DND-41 (cell line): ENCODE measurements around the gene NAP1L4.

Source experiments
- EZH2 ChIP-seq: IDR thresholded peaks from 3 replicates; pipeline ENCODE4 v1.6.1; 2012; ENCODE audit warnings: borderline replicate concordance, low read depth, mild to moderate bottlenecking, moderate library complexity, low read length, inconsistent platforms; ENCODE audit not compliant: severe bottlenecking
- TF ChIP-seq, protein P1 (sequence below): IDR thresholded peaks from 2 replicates; pipeline ENCODE4 v1.5.1; 2012; ENCODE audit warnings: borderline replicate concordance, low read length, moderate library complexity, mild to moderate bottlenecking; ENCODE audit not compliant: poor library complexity, severe bottlenecking; ENCODE audit errors: extremely low read depth

DNA sequence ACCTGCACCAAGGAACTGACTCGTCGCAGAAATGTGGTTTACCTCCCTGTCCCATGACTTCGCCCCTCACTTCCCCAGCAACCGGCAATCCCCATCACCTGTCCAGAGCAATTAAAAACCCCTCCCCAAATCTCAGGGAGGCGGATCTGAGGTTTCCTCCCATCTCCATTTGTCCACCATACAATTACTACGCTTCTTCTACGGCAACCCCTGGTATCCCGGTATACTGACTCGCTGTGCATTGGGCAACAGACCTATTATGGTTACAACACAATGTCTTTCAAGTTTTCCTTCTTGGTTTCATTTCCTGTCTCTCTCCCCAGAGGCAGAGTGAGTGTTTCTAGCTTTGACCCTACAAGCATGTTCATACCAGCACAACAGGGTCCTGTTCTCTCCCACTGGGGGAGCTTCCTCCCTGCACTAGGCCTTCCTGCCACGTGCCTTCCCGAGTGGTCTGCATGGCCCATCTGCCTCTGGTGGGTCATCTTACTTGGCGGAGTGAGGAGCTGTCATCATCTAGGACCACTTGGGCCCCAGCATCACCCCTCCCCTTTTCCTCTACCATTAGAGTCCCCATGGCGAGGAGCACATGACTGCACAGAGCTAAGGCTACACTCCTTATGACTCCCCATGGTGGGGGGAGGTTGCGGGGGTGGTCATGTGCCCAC lies 30.3 kb upstream of the NAP1L4 start:
- TF ChIP-seq, protein P1, sequence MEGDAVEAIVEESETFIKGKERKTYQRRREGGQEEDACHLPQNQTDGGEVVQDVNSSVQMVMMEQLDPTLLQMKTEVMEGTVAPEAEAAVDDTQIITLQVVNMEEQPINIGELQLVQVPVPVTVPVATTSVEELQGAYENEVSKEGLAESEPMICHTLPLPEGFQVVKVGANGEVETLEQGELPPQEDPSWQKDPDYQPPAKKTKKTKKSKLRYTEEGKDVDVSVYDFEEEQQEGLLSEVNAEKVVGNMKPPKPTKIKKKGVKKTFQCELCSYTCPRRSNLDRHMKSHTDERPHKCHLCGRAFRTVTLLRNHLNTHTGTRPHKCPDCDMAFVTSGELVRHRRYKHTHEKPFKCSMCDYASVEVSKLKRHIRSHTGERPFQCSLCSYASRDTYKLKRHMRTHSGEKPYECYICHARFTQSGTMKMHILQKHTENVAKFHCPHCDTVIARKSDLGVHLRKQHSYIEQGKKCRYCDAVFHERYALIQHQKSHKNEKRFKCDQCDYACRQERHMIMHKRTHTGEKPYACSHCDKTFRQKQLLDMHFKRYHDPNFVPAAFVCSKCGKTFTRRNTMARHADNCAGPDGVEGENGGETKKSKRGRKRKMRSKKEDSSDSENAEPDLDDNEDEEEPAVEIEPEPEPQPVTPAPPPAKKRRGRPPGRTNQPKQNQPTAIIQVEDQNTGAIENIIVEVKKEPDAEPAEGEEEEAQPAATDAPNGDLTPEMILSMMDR, result no peak
- TF ChIP-seq EZH2, result no peak
